Gastrocnemius medialis (tissue), 4 donors: ENCODE measurements around the gene THOC5. TPM values are rescaled to one million over a fixed set of nuclear protein-coding genes. Genes with fewer than 3 reads are reported as not detected.

Source experiments
- ATAC-seq, 2 donors: fragments of 150-250 bp; one replicate each; pipeline ENCODE4 v1.9.1; 2016
- DNase-seq, 2 donors: peaks; one replicate each; pipeline ENCODE4 v3.0.0-alpha.2; 2019
- H3K27ac ChIP-seq, 4 donors: fragments of 200-600 bp; sonication (generic); 1 replicate in 1 of 4; 2 replicates in 3 of 4; pipeline ENCODE4 v1.5.1; 2016 to 2018; ENCODE audit warnings: mild to moderate bottlenecking in 2 of 4, moderate library complexity in 1 of 4
- H3K27me3 ChIP-seq, 3 donors: fragments of 200-600 bp; sonication (generic) in 2 of 3; 1 replicate in 1 of 3; 2 replicates in 2 of 3; pipeline versions ENCODE4 v1.5.1 to v1.6.0; 2016 to 2019; ENCODE audit warnings: mild to moderate bottlenecking in 1 of 3, moderate library complexity in 1 of 3
- H3K36me3 ChIP-seq, 2 donors: fragments of 200-600 bp; sonication (generic) in 1 of 2; one replicate each; pipeline ENCODE4 v1.5.1; 2017 to 2018
- H3K4me1 ChIP-seq, 2 donors: fragments of 200-600 bp; sonication (generic) in 1 of 2; one replicate each; pipeline ENCODE4 v1.5.1; 2016 to 2017; ENCODE audit warnings: mild to moderate bottlenecking in 2 of 2
- H3K4me3 ChIP-seq, 4 donors: fragments of 200-600 bp; sonication (generic) in 3 of 4; 1 replicate in 1 of 4; 2 replicates in 3 of 4; pipeline ENCODE4 v1.5.1; 2016 to 2019; ENCODE audit warnings: mild to moderate bottlenecking in 2 of 4
- H3K9me3 ChIP-seq, 3 donors: fragments of 200-600 bp; sonication (generic) in 2 of 3; 1 replicate in 1 of 3; 2 replicates in 2 of 3; pipeline ENCODE4 v1.5.1; 2016 to 2019
- CTCF ChIP-seq, 5 experiments: fragments of 450-650 bp in 3 of 5; fragments of 200-600 bp in 2 of 5; sonication (generic) in 2 of 5; IDR thresholded peaks in 4 of 5; conservative IDR thresholded peaks in 1 of 5; 1 replicate in 4 of 5; 2 replicates in 1 of 5; pipeline ENCODE4 v1.5.1; 2016 to 2019; ENCODE audit warnings: antibody characterized with exemption in 5 of 5, mild to moderate bottlenecking in 3 of 5, moderate library complexity in 3 of 5
- POLR2A ChIP-seq, 2 donors: fragments of 450-650 bp; IDR thresholded peaks; one replicate each; pipeline ENCODE4 v1.6.1; 2017; ENCODE audit warnings: antibody characterized with exemption in 2 of 2, mild to moderate bottlenecking in 2 of 2, moderate library complexity in 2 of 2
- in situ Hi-C, 4 donors: fragments of 200-750 bp; cut with MboI; loops; one replicate each; pipeline versions ENCODE4 v1.15.0 to v1.8.0; 2017; ENCODE audit warnings: low sequenced_read_pairs in 4 of 4
- intact Hi-C: fragments of 100-400 bp; cut with DNase I; formaldehyde crosslinking; loops from one replicate; pipeline ENCODE4 v1.15.1; 2023; ENCODE audit warnings: low total_unique reads
- total RNA-seq, 4 donors: library from RNA; depleted of rRNA; stranded (reverse); fragments of >200 nt; gene quantifications; one replicate each; pipeline versions ENCODE4 v1.1.0 to v1.2.3, GENCODE V29; 2016

Gene THOC5
- total RNA-seq, 4 donors from 2014 or later: 38.4 to 71.4 (median 56.3) TPM

GRCh38 chr22:29457730-29458129 is 95.8 kb downstream of the THOC5 start:
- DNase-seq (no peak), ATAC-seq (peak in 1 of 2 donors; percentile 58)
- intact Hi-C loops: no loop called here
- TF ChIP-seq CTCF (IDR thresholded peaks at IDR 0.05 in 4 of 5, conservative IDR thresholded peaks at IDR 0.05 in 1 of 5) (no peak), POLR2A (IDR thresholded peaks at IDR 0.05) (no peak)
- H3K4me1 ChIP-seq: no peaks in the 10 kb centered on the region
- in situ Hi-C loops: no loop called here
- no peak overlapping the region for H3K4me3 ChIP-seq
- H3K27ac ChIP-seq: no peak overlapping the region
- H3K36me3 ChIP-seq: no peaks in the 10 kb centered on the region
- H3K9me3 ChIP-seq: no peaks in the 10 kb centered on the region
- no peaks in the 10 kb centered on the region for H3K27me3 ChIP-seq

GRCh38 chr22:29456211-29456671 is 97.3 kb downstream of the THOC5 start:
- ATAC-seq: no peak
- intact Hi-C loops: no loop called here
- Histone ChIP-seq H3K36me3 (no peaks in the 10 kb centered on the region), H3K27ac (no peak overlapping the region), H3K4me1 (no peaks in the 10 kb centered on the region), H3K9me3 (no peaks in the 10 kb centered on the region), H3K27me3 (no peaks in the 10 kb centered on the region), H3K4me3 (no peak overlapping the region)
- TF ChIP-seq CTCF (IDR thresholded peaks at IDR 0.05 in 4 of 5, conservative IDR thresholded peaks at IDR 0.05 in 1 of 5): no peak
- no peak for TF ChIP-seq POLR2A (IDR thresholded peaks at IDR 0.05)
- DNase-seq: no peak
- in situ Hi-C loops: no loop called here

Other genes with a start within 250 kb of the THOC5 start
- gene GAS2L1, start 247.1 kb downstream of the THOC5 start, total RNA-seq: 10 to 100 TPM in 1 of 4 donors, 1 to 10 TPM in 3; 4.8 to 23.0 (median 6.6) TPM
- gene RASL10A, start 238.1 kb downstream of the THOC5 start, total RNA-seq: 1 to 10 TPM in 1 of 4 donors, under 1 TPM in 1, not detected in 2; 0.13 to 1.2 TPM
- 10 to 100 TPM; 26.5 to 44.6 (median 37.3) TPM for gene AP1B1, start 165.2 kb downstream of the THOC5 start, total RNA-seq
- gene RFPL1, start 115.2 kb downstream of the THOC5 start, total RNA-seq: not detected
- under 1 TPM in 2 of 4 donors, not detected in 2; 0.15 to 0.18 TPM for gene NEFH, start 73.5 kb downstream of the THOC5 start, total RNA-seq
- gene NIPSNAP1, start 27.4 kb upstream of the THOC5 start, total RNA-seq: 1 to 10 TPM; 1.5 to 5.0 (median 2.0) TPM
- 10 to 100 TPM; 34.7 to 66.3 (median 48.2) TPM for gene NF2, start 49.9 kb upstream of the THOC5 start, total RNA-seq
- not detected for gene CABP7, start 166.2 kb upstream of the THOC5 start, total RNA-seq
- gene ZMAT5, start 213.2 kb upstream of the THOC5 start, total RNA-seq: 10 to 100 TPM; 23.8 to 38.6 (median 33.8) TPM
- 100 to 1,000 TPM; 119 to 261 (median 179) TPM for gene UQCR10, start 213.6 kb upstream of the THOC5 start, total RNA-seq